Astrocyte (in vitro differentiated cells and primary cell): Measurements from ENCODE around the gene PRSS36. TPM values are rescaled to one million over a fixed set of nuclear protein-coding genes. Genes with fewer than 3 reads are reported as not detected.

Source experiments
- DNase-seq: peaks from one replicate; pipeline ENCODE4 v3.0.0-alpha.2; 2010; ENCODE audit warnings: low read depth
- FAIRE-seq: peaks from 2 replicates; lab custom pipeline; 2011; peaks lifted over from hg19 to GRCh38; lab: Jason Lieb, UNC
- H2AFZ ChIP-seq: 2 replicates; pipeline ENCODE4 v1.6.0; 2012; ENCODE audit warnings: low read depth, low read length, inconsistent platforms
- H3K27ac ChIP-seq: 2 replicates; pipeline ENCODE4 v1.5.1; 2011; ENCODE audit warnings: low read depth, low read length, inconsistent platforms
- H3K27me3 ChIP-seq: 2 replicates; pipeline ENCODE4 v1.6.0; 2011; ENCODE audit warnings: low read length, inconsistent platforms; ENCODE audit not compliant: insufficient read depth
- H3K36me3 ChIP-seq: 2 replicates; pipeline ENCODE4 v1.5.1; 2011; ENCODE audit warnings: low read length, inconsistent platforms; ENCODE audit not compliant: insufficient read depth
- H3K4me1 ChIP-seq: 2 replicates; pipeline ENCODE4 v1.5.1; 2011; ENCODE audit warnings: low read length, inconsistent platforms; ENCODE audit not compliant: insufficient read depth
- H3K4me2 ChIP-seq: 2 replicates; pipeline ENCODE4 v1.6.0; 2012; ENCODE audit warnings: low read length, inconsistent platforms
- H3K4me3 ChIP-seq: 2 replicates; pipeline ENCODE4 v1.5.1; 2011; ENCODE audit warnings: low read depth, mild to moderate bottlenecking, low read length, inconsistent platforms; ENCODE audit not compliant: insufficient read depth
- H3K79me2 ChIP-seq: 2 replicates; pipeline ENCODE4 v1.6.0; 2012; ENCODE audit warnings: mild to moderate bottlenecking, low read length, inconsistent platforms; ENCODE audit not compliant: insufficient read depth
- H3K9ac ChIP-seq: 2 replicates; pipeline ENCODE4 v1.6.0; 2012; ENCODE audit warnings: mild to moderate bottlenecking, low read length, inconsistent platforms
- H3K9me3 ChIP-seq: 2 replicates; pipeline ENCODE4 v1.5.1; 2012; ENCODE audit warnings: low read depth, mild to moderate bottlenecking, low read length, inconsistent platforms; ENCODE audit not compliant: insufficient read depth
- H4K20me1 ChIP-seq: 2 replicates; pipeline ENCODE4 v1.6.0; 2012; ENCODE audit warnings: low read length, inconsistent platforms; ENCODE audit not compliant: insufficient read depth
- H3K27ac Mint-ChIP-seq: one replicate; pipeline ENCODE4 v1.8.0; 2021; ENCODE audit warnings: mild to moderate bottlenecking, mixed read lengths; ENCODE audit not compliant: unreplicated experiment
- H3K27me3 Mint-ChIP-seq: one replicate; pipeline ENCODE4 v1.8.0; 2021; ENCODE audit warnings: low read depth, mixed read lengths; ENCODE audit not compliant: unreplicated experiment
- H3K36me3 Mint-ChIP-seq: one replicate; pipeline ENCODE4 v1.8.0; 2021; ENCODE audit warnings: low read depth, mixed read lengths; ENCODE audit not compliant: unreplicated experiment
- H3K4me1 Mint-ChIP-seq: one replicate; pipeline ENCODE4 v1.8.0; 2021; ENCODE audit warnings: low read depth, mixed read lengths; ENCODE audit not compliant: unreplicated experiment
- H3K4me3 Mint-ChIP-seq: one replicate; pipeline ENCODE4 v1.8.0; 2021; ENCODE audit warnings: mild to moderate bottlenecking, moderate library complexity, mixed read lengths; ENCODE audit not compliant: unreplicated experiment
- H3K9me3 Mint-ChIP-seq: one replicate; pipeline ENCODE4 v1.8.0; 2021; ENCODE audit warnings: mild to moderate bottlenecking, mixed read lengths; ENCODE audit not compliant: unreplicated experiment
- CTCF ChIP-seq: IDR thresholded peaks from 2 replicates; pipeline ENCODE4 v1.5.1; 2011; ENCODE audit warnings: low read depth, mild to moderate bottlenecking, inconsistent platforms, low read length, moderate library complexity; ENCODE audit not compliant: insufficient read depth
- EZH2 ChIP-seq: IDR thresholded peaks from 2 replicates; pipeline ENCODE4 v1.6.1; 2012; ENCODE audit warnings: mild to moderate bottlenecking, low read length, inconsistent platforms; ENCODE audit not compliant: insufficient read depth
- total RNA-seq: library from RNA; stranded (reverse); gene quantifications from 2 replicates; pipeline ENCODE4 v1.2.1, GENCODE V29; 2021

Gene PRSS36
- total RNA-seq, 1 donor from 2014 or later = 0.41 TPM

GRCh38 chr16:31113121-31114120 is 36.4 kb downstream of the PRSS36 start:
- Mint-ChIP-seq H3K36me3 (peaks cover 24% of the 10 kb centered on the region), H3K27ac (no peak overlapping the region), H3K4me3 (peak overlapping the region; percentile 20), H3K4me1 (peaks cover 5% of the 10 kb centered on the region), H3K27me3 (no peaks in the 10 kb centered on the region), H3K9me3 (no peaks in the 10 kb centered on the region)
- Histone ChIP-seq H3K36me3 (peaks cover 7% of the 10 kb centered on the region), H3K9ac (no peak overlapping the region), H3K4me2 (no peak overlapping the region), H3K9me3 (no peaks in the 10 kb centered on the region), H3K4me3 (no peak overlapping the region), H2AFZ (no peak overlapping the region), H4K20me1 (peaks cover 7% of the 10 kb centered on the region), H3K4me1 (peaks cover 13% of the 10 kb centered on the region), H3K79me2 (peaks cover 23% of the 10 kb centered on the region), H3K27ac (no peak overlapping the region), H3K27me3 (no peaks in the 10 kb centered on the region)
- FAIRE-seq (no peak), DNase-seq (no peak)
- no peak for TF ChIP-seq CTCF
- TF ChIP-seq EZH2 = no peak

DNA sequence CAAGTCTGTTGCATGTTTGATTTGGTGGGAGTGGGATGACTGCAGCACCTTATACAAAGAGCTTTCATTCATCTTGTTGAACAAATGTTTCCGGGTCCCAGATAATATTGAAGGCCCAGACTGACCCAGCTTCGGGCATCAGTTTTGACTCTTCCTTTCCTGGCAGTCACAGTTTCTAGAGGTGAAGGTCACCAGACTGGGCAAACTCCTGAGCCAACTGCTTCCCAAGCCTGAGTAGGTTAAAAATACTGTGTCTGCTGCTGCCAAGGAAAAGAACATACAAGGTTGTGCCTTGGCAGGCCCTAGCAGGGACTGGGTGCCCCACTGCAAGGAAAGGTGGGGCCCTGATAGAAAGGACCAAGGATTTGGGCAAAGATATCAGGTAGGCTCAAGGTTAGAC is 37.2 kb downstream of the PRSS36 start:
- no peak overlapping the region for H3K27ac ChIP-seq
- no peak overlapping the region for H3K4me3 Mint-ChIP-seq
- TF ChIP-seq EZH2 (no peak), CTCF (no peak)
- H3K27ac Mint-ChIP-seq = no peak overlapping the region
- H2AFZ ChIP-seq = no peak overlapping the region
- no peaks in the 10 kb centered on the region for H3K9me3 ChIP-seq
- H3K9me3 Mint-ChIP-seq = no peaks in the 10 kb centered on the region
- no peak overlapping the region for H3K4me2 ChIP-seq
- peaks cover 9% of the 10 kb centered on the region for H3K4me1 ChIP-seq
- no peak overlapping the region for H3K9ac ChIP-seq
- peaks cover 7% of the 10 kb centered on the region for H3K36me3 ChIP-seq
- H3K79me2 ChIP-seq = peaks cover 20% of the 10 kb centered on the region
- no peaks in the 10 kb centered on the region for H3K27me3 ChIP-seq
- peaks cover 5% of the 10 kb centered on the region for H3K4me1 Mint-ChIP-seq
- H4K20me1 ChIP-seq = peaks cover 7% of the 10 kb centered on the region
- H3K4me3 ChIP-seq = no peak overlapping the region
- no peaks in the 10 kb centered on the region for H3K27me3 Mint-ChIP-seq
- H3K36me3 Mint-ChIP-seq = peaks cover 24% of the 10 kb centered on the region
- DNase-seq (no peak), FAIRE-seq (no peak)
